ENCODE data around the gene CHL1.

Gene CHL1

DNA sequence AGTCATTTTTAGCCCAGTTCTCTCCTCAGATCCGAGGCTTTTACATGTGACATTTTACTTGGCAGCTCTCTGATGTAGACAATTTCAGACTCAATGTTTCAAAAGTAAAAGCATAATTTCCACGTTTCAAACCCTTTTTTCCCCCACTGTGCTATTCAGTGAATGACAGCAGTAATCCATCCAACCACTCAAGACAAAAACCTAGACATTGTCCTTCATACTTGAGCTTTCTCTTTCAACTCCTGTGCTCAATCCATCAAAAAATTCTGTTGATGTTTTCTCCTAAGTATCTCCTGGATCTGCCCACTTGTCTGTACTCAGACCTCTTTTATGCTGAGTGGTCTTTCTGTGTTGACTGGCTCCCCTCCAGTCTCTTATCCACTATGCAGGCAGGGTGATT lies 214.7 kb downstream of the CHL1 start:
- no peak for DNase-seq

DNA sequence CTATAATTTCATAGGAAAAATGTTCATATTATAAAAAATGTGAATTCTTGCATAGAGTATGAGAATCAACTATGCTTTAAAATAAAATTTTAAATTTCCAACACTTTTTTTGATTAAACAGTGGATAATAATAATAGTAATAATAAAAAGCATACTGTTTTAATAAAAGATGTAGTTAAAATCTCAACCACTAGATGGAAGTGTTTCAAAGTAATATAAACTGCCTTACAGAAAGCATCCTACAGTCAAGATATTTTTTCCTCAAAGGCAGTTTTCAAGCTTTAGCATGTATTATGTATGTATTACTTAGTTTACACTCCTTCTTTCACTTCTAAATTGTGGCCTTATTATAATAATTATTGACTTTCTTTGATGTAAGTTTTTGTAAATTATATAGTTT lies 217.5 kb downstream of the CHL1 start:
- DNase-seq: no peak

DNA sequence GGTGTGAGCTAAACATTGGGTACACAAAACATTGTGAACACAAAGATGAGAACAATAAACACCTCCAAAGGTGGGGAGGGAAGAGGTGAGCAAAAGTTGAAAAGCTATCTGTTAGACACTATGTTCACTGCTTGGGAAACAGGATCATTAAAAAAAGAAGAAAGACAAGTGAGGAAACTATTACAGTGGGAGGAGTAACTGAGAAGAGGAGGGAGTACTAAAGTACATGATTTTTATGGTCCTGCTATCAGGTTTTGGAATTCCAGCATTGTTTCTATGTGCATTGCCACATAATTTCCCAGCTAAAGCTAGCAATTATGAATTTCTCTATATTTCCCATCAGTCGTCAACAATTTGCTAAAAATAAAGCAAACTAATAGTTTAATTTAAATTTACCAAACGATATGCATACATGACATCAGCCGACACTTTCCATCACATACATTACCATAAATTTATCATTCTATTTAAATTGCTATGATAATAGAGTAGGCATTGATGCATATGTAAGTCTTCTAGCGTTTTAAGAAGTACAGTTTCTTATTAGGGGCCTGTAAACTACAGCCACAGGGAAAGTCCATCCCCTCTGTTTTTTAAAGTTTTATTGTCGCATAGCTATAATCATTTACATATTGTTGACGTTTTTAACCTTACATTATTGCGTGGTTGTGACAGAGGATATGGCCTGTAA lies 221.8 kb downstream of the CHL1 start:
- DNase-seq: no peak

DNA sequence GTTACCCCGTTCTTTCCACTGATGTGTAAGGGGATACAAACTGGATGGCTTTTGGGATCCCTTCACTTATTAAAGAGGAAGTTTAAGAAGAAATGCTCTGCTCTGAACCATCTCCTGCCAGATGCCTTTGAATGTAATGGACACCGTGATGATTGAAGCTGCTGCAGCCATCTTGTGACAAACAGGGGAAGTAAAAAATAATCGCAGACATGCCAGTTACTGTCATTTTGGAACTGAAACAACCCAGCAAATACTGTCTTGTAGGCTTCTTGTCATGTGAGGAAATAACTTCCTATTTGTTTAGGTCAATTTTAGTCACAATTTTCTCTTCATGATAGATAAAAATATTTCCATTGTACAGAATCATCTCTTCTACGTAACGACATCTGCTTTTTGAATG lies 224.0 kb downstream of the CHL1 start:
- no peak for DNase-seq

DNA sequence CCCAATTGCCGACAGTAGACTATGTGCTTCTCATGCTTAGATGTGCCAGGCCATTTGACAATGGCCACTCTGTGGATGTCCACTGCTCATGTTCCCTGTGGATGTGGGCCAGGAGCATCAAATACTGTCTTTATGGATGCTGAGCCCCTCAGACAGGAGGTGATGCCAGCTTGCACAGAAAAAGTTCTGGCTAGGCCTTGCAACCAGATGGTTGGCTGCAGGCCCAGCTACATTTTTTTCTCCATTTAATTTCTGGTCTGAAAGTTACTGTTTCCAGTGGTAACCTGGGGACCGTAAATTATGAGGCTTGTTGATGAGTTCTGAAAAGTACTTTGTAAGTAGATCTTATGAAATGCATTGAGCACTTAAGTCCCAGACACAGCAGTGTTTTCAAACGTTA lies 228.5 kb downstream of the CHL1 start:
- DNase-seq: no peak

DNA sequence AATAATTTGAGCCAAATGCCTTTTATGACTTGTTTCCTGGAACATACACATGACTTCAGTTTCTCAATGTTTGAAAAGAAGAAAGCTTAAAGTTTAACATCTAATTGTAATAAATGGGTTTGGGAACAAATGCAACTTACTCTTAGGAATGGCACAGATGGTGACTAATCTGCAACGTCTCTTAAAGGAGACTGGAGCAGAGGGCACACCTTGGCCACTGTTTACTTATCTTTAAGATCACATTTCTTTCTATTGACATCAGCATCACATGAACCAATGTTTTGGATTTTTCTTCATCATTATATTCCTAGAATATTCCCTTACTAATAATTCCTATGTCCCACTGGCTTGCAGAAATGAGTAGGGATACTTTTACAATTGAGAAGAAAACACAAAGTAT lies 229.5 kb downstream of the CHL1 start:
- DNase-seq: no peak

DNA sequence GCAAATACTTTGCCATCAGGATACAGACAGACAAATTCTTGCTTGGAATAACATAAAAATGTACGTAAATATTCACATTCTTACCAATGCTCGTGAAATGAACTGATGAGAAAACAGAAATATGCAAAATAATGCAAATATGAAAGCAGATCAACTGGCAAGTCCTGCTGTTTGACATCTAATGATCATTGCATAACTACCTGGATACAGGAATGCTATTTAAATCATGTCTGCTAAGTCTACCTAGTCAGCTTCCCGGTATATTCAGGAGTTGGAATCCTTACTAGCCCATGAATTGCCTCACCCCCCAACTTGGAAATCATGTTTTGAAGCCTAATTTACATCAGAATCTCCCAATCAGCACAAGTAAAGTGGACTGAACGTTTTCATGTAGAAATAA lies 230.6 kb downstream of the CHL1 start:
- DNase-seq: no peak

DNA sequence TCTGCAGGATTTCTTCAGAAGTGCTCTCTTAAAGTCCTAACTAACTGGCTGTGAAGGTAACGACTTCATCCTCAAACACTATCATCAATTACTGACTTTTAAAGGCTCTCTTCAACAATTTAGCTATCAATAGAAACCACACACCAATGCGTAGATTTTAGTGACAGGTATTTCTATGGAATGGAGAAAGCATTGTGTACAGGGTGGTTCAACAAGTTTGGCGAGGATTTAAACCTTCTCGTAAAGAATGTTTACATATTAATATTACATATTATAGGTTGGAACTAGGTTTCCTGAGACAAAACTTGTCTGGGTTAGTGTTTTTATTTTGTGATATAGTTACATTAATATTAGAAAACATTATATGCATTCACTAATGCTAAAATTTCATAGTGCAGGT lies 233.6 kb downstream of the CHL1 start:
- DNase-seq: no peak

DNA sequence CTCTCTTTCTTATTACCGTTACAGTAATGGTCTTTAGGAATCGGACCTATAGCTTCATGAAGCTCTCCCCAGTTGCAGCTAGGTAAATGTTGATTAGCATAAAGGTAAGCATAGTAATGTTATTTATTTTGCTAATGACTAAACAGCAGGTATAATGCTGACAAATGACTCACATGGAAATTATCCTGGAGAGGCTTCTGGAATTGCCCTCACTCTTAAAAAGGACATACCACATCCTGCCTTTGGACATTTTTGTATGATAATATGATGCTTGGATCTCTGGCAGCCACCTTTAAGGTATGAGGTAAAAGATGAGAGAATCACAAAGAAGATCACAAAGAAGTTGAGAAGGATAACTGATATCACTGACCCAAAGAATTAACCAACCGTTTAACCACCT lies 238.6 kb downstream of the CHL1 start:
- DNase-seq: no peak

DNA sequence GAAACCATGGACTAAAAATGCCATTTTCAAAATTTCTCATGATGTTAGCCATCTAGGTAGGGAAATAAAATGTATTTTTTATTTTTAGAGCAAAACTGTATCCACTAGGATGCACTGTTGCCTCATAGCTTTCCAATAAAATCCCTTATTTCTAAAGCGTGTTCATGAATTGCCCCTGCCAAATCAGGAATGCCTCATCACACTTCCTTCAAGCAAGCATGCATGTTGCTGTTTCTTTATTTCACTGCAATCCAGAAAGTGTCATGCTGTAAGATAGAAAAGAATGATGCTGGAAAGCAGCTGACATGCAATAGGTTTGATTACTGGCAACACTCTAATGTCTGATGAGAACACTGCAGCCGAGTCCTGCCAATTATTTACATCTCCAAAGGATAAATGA lies 239.5 kb downstream of the CHL1 start:
- DNase-seq: no peak

DNA sequence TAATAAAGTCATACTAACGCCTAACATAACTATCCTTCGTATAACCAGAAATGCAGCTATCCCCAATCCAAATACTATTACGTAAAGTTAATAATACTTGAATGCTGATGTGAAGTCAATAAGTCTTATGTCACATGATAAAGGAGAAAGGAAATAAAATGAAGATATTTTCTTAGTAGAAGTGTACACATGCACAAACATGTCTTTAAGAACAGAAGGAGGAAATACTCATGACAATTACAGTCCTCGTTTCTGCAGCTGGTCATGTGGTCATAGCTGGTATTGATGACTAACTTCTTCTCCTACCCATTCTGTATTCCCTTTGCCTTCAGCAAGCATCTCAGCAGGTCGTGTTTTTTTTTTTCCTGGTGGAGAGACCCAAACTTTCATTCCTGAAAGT lies 244.3 kb downstream of the CHL1 start:
- no peak for DNase-seq

DNA sequence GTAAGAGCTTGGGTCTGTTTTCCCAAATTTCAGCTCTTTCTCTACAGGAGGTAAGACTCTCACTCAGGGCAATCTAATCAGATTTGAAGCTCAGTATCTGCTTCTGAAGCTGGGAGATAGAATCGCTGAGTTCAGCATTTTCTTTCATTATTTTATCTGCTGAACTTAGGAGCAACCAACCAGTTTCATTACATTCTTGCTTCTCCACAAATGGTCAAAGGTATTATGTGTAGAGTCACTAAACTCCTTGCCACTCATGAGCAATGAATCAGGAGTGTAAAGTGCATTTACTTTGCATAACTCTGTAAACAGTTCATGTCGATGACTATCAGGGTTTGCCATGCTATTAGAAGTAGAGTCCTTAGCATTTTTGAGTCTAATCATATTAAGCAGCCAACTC lies 249.4 kb downstream of the CHL1 start:
- no peak for DNase-seq

DNA sequence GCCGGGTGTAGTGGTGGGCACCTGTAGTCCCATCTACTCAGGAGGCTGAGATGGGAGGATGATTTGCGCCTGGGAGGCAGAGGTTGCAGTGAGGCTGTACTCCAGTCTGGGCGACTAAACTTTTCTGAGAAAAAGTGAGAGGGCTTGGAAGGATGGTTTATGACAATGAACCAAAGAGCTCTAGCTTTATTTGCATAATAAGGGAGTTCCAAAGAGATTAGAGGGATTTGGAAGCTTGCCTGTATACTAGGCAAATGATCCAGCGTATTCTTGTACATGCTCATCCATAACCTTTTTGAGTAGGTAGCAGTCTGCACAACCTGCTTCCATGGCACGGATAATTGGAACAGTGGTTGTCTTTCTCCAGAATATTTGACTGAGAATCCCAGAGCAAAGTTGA lies 251.1 kb downstream of the CHL1 start:
- DNase-seq: no peak

DNA sequence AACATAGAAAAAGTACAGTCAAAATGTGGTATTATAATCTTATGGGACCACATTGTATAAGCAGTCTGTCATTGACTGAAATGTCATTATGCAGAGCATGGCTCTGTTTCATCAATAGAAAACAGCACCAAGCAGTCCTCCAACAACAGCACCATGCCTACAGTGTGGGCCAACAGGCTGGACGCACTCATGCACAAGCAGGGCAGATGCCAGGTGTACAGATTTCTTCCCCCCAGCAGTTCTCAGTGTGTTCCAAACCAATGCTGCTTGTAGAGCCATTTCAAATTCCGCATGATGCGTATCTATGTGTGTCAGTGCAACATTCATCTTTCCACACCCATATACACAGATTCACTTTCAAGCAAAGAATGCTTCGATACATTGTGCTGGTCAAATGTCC lies 253.1 kb downstream of the CHL1 start:
- DNase-seq: no peak

DNA sequence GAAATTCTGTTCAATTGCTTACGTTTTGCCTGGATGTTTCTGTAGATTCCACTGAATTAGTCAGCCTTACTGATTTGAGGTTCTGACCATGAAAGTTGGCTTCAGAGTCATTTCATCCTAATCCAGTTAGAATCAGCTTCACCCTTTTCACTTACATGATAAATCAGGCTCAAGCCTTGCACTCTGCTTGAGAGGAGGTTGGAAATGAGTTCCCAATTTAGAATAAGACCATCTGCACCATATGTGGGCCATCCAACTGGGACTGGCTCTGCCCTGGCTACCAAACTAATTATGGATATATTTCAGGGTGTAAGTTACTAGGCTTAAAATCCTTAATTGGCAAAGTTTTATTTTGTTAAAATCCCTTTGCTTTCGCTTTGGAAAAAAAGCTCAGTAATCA lies 255.7 kb downstream of the CHL1 start:
- DNase-seq: no peak

DNA sequence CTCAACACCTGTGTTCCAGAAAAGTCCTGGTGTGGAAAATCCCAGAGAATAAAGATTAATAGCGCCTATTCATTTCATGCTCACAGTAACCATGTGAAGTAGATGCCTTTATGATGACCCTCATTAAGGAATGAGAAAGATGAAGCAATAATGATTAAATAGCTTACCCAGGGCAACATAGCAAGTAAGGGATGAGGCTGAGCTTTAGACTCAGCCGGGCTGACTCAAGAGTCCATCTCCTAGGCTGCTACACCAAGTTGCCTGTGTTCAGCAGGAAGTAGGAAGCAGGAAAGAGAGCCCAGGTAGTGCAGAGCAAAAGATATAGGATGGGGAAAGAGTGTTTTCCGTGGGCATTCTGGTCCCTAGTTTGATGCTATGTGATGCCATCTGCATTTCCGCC lies 256.5 kb downstream of the CHL1 start:
- no peak for DNase-seq

DNA sequence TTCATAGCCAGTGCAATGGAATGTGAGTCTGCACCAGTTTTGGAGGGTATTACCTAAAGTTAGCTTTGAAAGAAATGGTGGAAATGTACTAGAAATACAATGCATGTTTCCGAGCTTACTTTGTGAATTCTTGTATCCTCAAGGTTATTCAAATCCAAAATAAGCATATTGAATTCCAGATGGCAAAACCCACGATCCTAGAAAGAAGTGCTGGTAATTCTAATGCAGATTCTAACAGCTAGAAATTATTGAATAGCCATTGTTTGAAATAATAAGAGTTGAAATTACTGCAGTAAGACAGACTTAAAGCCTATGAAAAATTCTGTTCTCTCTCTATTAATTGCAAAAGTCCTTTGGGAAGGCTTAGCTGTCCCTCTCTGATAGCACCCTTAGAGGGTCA lies 258.4 kb downstream of the CHL1 start:
- no peak for DNase-seq

DNA sequence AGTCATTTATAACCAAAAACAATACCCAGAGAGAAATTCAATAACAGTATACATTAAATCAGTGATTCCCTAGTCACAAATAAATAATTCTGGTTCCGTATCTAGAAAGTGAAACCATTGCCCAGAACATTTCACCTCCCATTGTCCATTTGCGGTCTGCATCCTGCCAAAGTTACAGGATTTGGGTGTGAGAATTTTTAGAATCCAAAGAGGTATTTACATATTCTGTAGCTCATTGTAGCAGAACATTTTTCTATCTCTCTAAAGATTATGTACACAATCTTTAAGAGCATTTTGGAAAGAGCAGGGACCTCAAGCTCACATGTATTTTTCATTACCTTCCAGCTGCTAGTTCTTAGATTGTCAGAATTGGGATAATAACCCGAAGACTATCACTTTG lies 261.6 kb downstream of the CHL1 start:
- DNase-seq: no peak

DNA sequence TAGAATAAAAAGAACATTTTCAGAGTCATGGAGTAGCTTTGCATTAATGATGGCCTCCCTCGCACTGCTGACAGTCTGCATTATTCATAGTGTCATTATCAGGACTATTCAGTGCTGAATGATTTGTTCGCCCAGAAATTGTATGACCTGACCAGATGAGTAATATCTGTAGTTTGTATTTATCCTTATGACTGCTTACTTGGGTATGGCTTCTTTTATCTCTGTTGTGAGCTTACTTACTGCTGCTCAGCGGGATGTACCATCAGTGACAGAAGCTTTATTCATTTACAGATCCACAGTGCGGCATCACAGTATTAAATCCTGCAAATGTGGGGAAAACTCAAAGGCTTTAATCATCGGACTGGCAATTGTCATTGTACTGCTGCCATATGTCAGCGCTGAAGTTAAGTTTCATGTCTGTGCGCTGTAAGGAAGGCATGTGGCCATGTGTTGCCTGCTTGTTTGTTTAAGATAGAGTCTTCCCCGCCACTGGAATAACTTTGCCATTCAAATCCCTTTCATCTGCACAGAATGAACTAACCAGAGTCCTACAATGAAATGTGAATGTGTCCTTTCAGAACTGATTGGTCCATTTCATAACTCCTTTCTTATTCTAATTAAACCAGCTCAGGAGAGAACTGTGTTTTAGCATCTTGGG lies 262.2 kb downstream of the CHL1 start:
- no peak for DNase-seq

Measured in activated CD4-positive, CD25-positive, alpha-beta regulatory T cell (primary cell).